ENCODE results near the gene EIF3J. TPM values are rescaled to one million over a fixed set of nuclear protein-coding genes. Genes with fewer than 3 reads are reported as not detected.

EIF3J gene
- total RNA-seq, 1 experiment from 2014 or later, result 76.1 TPM

- TF ChIP-seq TEAD4 (CRISPR knock-in tag; IDR thresholded peaks at IDR 0.05) (no peak), MAX (CRISPR knock-in tag; IDR thresholded peaks at IDR 0.05) (peak; percentile 84), PREB (CRISPR knock-in tag; IDR thresholded peaks at IDR 0.05; ENCODE audit: borderline replicate concordance) (0 out of 2 replicates have a peak, but pooled peaks have one; percentile 20), ZNF425 (CRISPR knock-in tag; conservative IDR thresholded peaks at IDR 0.05) (no peak), GRHL2 (CRISPR knock-in tag; IDR thresholded peaks at IDR 0.05; ENCODE audit: insufficient replicate concordance, severe bottlenecking) (no peak), MLX (CRISPR knock-in tag; IDR thresholded peaks at IDR 0.05) (no peak), PRDM15 (CRISPR knock-in tag; IDR thresholded peaks at IDR 0.05) (no peak), ZSCAN18 (CRISPR knock-in tag; IDR thresholded peaks at IDR 0.05) (no peak), ZNF671 (CRISPR knock-in tag; IDR thresholded peaks at IDR 0.05) (no peak), RELA (CRISPR knock-in tag; IDR thresholded peaks at IDR 0.05; ENCODE audit: borderline replicate concordance) (peak; percentile 56; the same call in 1 of the 2 replicates), AFF4 (CRISPR knock-in tag; IDR thresholded peaks at IDR 0.05; ENCODE audit: borderline replicate concordance) (0 out of 2 replicates have a peak, but pooled peaks have one; percentile 55), CTCF (IDR thresholded peaks at IDR 0.05) (no peak), ERG (CRISPR knock-in tag; IDR thresholded peaks at IDR 0.05) (no peak), NFE2L1 (CRISPR knock-in tag; IDR thresholded peaks at IDR 0.05) (peak; percentile 59; the same call in 1 of the 2 replicates), ATF6 (CRISPR knock-in tag; IDR thresholded peaks at IDR 0.05) (no peak), E2F1 (CRISPR knock-in tag; IDR thresholded peaks at IDR 0.05) (no peak; the same call in 1 of the 2 replicates)
These were observed at the start of gene EIF3J (continued) for GRCh38 chr15:44536962-44537734.

Measured in WTC11 (cell line).